IMR-90 (cell line): ENCODE data around the gene SOBP.

ENCODE experiments used
- CHD1 ChIP-seq: IDR thresholded peaks from 2 replicates; pipeline ENCODE4 v1.6.1; 2012; ENCODE audit warnings: low read depth, low read length, improper control_type of control experiment
- MAFK ChIP-seq: IDR thresholded peaks from 2 replicates; pipeline ENCODE4 v1.6.1; 2012; ENCODE audit warnings: low read depth, low read length, improper control_type of control experiment
- MAZ ChIP-seq: IDR thresholded peaks from 2 replicates; pipeline ENCODE4 v1.6.1; 2012; ENCODE audit warnings: low read depth, mild to moderate bottlenecking, low read length, improper control_type of control experiment, moderate library complexity, borderline replicate concordance
- POLR2A ChIP-seq: IDR thresholded peaks from 2 replicates; pipeline ENCODE4 v1.6.1; 2012; ENCODE audit warnings: mild to moderate bottlenecking, low read depth, low read length
- USF2 ChIP-seq: fragments of 150-350 bp; IDR thresholded peaks from 2 replicates; pipeline ENCODE4 v1.6.1; 2017; ENCODE audit warnings: mild to moderate bottlenecking, antibody characterized with exemption, low read length, low read depth
- TF ChIP-seq, protein P1 (sequence below): conservative IDR thresholded peaks from 2 replicates; pipeline ENCODE4 v1.5.1; 2012; ENCODE audit warnings: mild to moderate bottlenecking, low read depth, low read length, improper control_type of control experiment

DNA sequence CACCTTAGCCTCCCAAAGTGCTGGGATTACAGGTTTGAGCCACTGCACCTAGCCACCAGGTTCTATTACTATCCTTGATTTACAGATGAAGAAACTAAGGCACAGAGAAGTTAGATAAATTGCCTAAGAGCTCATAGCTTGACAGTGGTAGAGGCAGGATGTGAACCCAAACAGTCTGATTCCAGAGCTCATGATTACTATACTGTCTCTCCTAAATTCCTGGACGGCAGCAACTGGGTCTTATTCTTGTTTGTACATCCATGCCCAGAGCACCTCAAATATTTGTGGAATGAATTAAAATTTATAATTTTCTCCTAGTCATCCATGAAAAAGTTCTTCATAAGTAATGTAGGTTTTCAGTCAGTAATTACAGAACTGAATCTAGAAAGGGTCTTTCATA is 45.6 kb upstream of the SOBP start:
- no peak for TF ChIP-seq MAFK
- TF ChIP-seq POLR2A, result no peak
- TF ChIP-seq, protein P1, sequence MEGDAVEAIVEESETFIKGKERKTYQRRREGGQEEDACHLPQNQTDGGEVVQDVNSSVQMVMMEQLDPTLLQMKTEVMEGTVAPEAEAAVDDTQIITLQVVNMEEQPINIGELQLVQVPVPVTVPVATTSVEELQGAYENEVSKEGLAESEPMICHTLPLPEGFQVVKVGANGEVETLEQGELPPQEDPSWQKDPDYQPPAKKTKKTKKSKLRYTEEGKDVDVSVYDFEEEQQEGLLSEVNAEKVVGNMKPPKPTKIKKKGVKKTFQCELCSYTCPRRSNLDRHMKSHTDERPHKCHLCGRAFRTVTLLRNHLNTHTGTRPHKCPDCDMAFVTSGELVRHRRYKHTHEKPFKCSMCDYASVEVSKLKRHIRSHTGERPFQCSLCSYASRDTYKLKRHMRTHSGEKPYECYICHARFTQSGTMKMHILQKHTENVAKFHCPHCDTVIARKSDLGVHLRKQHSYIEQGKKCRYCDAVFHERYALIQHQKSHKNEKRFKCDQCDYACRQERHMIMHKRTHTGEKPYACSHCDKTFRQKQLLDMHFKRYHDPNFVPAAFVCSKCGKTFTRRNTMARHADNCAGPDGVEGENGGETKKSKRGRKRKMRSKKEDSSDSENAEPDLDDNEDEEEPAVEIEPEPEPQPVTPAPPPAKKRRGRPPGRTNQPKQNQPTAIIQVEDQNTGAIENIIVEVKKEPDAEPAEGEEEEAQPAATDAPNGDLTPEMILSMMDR, result no peak
- no peak for TF ChIP-seq USF2
- no peak for TF ChIP-seq CHD1
- TF ChIP-seq MAZ, result no peak
